Lower lobe of right lung (tissue), 2 donors: ENCODE measurements around the gene WDFY4. TPM values are rescaled to one million over a fixed set of nuclear protein-coding genes. Genes with fewer than 3 reads are reported as not detected.

Experiments used
- ATAC-seq, 2 donors: fragments of 200-7000 bp; cut with Tn5 transposase; one replicate each; pipeline ENCODE4 v1.9.1; 2020 to 2022; ENCODE audit warnings: mild to moderate bottlenecking in 2 of 2, moderate library complexity in 2 of 2
- DNase-seq: peaks from one replicate; pipeline ENCODE4 v3.0.0-alpha.2; 2020
- H3K27ac ChIP-seq: fragments of 200-600 bp; one replicate; pipeline ENCODE4 v1.8.0; 2022
- H3K27me3 ChIP-seq: fragments of 200-600 bp; one replicate; pipeline ENCODE4 v1.8.0; 2022; ENCODE audit warnings: low read depth
- H3K36me3 ChIP-seq: fragments of 200-600 bp; one replicate; pipeline ENCODE4 v1.8.0; 2022; ENCODE audit warnings: mild to moderate bottlenecking
- H3K4me1 ChIP-seq: fragments of 200-600 bp; one replicate; pipeline ENCODE4 v1.8.0; 2022
- H3K4me3 ChIP-seq: fragments of 200-600 bp; one replicate; pipeline ENCODE4 v1.8.0; 2022; ENCODE audit warnings: mild to moderate bottlenecking
- H3K9me3 ChIP-seq: fragments of 200-600 bp; one replicate; pipeline ENCODE4 v1.8.0; 2022
- intact Hi-C: fragments of 100-400 bp; cut with DNase I; formaldehyde crosslinking; loops from one replicate; pipeline ENCODE4 v1.11.0; 2022
- total RNA-seq: library from RNA; stranded (reverse); fragmentation: NEBNext Ultra II Directional; extraction: Animal tissue kit (Norgen Biotek cat#: 25700); gene quantifications from one replicate; pipeline ENCODE4 v1.2.1, GENCODE V29; 2021
- TF ChIP-seq, protein P1 (sequence below): fragments of 200-600 bp; IDR thresholded peaks from one replicate; pipeline ENCODE4 v1.8.0; 2022; ENCODE audit warnings: antibody characterized with exemption, mild to moderate bottlenecking
- donor health status: DM: no; HTN: yes; CAD: no; lungs with severe emphysema.

Gene WDFY4
- total RNA-seq, 1 donor from 2014 or later, result 44.4 TPM

GRCh38 chr10:48667960-48668590 is 16.6 kb upstream of the WDFY4 start:
- ATAC-seq, result peak in 1 of 2 donors; percentile 13

DNA sequence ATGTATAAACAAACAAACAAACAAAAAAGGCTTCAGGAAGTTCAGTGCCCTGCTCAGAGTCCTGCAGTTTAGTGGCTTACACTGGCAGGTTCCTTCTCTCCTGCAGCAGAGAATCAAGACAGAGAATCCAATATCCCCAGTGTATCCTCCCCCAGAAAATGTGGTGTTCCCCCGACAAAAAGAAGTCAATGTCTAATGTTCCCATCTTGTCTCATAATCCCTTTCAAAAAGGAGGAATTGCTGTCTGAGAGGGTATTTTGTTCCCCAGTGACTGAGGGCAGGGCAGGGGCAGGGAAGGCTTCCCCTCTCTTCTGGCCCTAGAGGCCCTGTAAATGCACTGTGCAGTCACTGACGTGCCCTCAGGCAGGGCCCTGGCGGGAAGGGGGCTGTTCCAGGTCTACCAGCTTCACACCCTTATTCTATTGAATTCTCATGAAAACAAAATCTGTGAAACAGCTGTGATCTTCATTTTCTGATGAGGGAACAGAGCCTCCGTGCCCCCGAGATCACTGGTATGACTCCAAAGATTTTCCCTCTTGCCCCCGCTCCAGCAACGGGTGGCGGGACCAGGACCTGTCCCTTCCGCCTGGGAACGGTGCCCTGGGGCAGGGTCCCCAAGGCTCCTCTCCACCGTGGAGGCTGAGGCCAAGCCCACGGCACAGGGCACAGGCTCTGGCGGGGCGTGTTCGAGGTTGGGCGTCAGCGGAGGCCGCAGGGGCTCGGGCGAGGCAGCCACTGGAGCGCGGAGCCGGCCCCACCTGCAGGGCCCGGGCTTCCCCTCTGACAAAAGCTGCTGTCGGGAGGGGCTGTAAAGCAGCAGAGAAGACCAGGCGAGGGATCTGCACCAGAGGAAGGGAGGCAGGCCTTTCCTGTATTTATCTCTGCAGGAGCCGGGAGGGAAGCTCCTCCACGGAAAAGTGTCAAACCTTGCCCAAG is 13.4 kb upstream of the WDFY4 start:
- H3K4me1 ChIP-seq, result no peaks in the 10 kb centered on the region
- no peaks in the 10 kb centered on the region for H3K9me3 ChIP-seq
- intact Hi-C loops, result no loop called here
- no peak overlapping the region for H3K27ac ChIP-seq
- no peaks in the 10 kb centered on the region for H3K36me3 ChIP-seq
- H3K27me3 ChIP-seq, result no peaks in the 10 kb centered on the region
- TF ChIP-seq, protein P1, sequence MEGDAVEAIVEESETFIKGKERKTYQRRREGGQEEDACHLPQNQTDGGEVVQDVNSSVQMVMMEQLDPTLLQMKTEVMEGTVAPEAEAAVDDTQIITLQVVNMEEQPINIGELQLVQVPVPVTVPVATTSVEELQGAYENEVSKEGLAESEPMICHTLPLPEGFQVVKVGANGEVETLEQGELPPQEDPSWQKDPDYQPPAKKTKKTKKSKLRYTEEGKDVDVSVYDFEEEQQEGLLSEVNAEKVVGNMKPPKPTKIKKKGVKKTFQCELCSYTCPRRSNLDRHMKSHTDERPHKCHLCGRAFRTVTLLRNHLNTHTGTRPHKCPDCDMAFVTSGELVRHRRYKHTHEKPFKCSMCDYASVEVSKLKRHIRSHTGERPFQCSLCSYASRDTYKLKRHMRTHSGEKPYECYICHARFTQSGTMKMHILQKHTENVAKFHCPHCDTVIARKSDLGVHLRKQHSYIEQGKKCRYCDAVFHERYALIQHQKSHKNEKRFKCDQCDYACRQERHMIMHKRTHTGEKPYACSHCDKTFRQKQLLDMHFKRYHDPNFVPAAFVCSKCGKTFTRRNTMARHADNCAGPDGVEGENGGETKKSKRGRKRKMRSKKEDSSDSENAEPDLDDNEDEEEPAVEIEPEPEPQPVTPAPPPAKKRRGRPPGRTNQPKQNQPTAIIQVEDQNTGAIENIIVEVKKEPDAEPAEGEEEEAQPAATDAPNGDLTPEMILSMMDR, result no peak
- DNase-seq, result no peak
- no peak overlapping the region for H3K4me3 ChIP-seq
- ATAC-seq, result peak in 1 of 2 donors; percentile 66

More at GRCh38 chr10:48667960-48668590, 16.6 kb upstream of the WDFY4 start:
- Histone ChIP-seq H3K36me3 (no peaks in the 10 kb centered on the region), H3K27me3 (no peaks in the 10 kb centered on the region), H3K4me3 (no peak overlapping the region), H3K4me1 (no peaks in the 10 kb centered on the region), H3K9me3 (no peaks in the 10 kb centered on the region), H3K27ac (no peak overlapping the region)
- no peak for DNase-seq
- intact Hi-C loops, result no loop called here
- TF ChIP-seq, protein P1, result no peak

DNA sequence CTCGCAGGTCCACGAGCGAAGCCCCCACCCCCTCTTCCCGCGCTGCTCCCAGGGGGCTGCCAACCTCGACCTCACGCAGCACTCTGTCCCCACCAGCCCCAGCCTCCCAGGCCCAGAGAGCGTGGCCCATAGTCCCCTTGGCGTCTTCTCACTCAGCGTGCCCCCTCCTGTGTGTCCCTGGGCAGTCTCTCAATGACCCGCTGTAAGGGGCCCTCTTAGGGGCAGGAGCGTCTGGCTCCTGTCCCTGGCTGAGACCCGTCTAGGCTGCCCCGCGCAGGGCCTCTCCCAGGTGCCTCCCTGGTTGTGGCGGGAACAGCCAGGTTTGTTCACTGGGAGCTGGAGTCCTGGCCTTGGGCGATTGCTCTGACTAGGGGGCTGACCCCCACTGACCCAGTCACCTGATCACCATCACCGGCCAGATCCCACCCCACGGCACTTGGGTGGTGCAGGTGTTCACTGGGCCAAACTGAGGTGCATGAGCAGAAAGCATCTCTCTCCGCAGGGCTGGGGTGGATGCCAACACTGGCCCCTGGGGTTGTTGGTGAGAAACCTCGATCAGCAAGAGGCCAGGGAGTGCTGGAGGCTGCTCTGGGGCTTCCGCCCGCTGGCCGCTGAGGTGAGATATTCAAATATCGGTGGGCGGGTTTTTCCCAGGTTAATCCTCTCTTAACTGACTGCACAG is 12.6 kb upstream of the WDFY4 start:
- no peaks in the 10 kb centered on the region for H3K9me3 ChIP-seq
- no peaks in the 10 kb centered on the region for H3K4me1 ChIP-seq
- no peak overlapping the region for H3K27ac ChIP-seq
- H3K36me3 ChIP-seq, result no peaks in the 10 kb centered on the region
- H3K27me3 ChIP-seq, result no peaks in the 10 kb centered on the region
- DNase-seq (no peak), ATAC-seq (peak in 1 of 2 donors; percentile 52)
- no peak overlapping the region for H3K4me3 ChIP-seq
- TF ChIP-seq, protein P1, result no peak
- intact Hi-C loops, result no loop called here

DNA sequence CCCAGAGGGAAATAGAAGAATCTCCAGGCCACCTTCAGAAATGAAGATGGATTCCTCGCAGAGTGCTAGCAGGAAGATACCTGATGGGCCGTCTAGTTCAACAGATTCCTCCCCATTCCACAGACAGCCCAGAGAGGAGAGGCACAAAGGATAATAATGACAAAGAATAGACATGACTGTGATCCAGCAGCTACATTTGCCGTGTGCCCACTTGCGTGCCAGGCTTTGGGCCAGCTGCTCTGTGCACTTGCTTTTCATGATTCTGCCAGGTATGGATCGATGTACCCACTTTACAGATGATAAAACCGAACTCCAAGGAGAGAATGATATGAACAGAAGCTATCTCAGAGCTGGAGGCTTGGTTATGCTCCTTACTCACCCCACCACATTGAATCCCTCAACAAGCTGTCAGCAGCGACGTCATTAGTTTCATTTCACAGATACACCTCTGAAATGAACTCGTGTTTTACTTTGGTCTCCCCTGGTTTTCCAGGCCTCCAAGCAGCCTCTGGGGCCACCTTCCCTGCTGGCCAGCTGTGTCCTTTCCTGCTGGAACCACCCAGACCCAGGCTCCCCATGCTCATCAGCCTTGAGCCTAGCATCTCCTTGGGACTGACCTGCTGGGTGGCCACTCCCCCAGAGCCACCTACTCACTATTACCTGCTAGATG is 11.9 kb upstream of the WDFY4 start:
- Histone ChIP-seq H3K27ac (no peak overlapping the region), H3K4me1 (no peaks in the 10 kb centered on the region), H3K36me3 (no peaks in the 10 kb centered on the region), H3K4me3 (no peak overlapping the region), H3K9me3 (peaks cover 3% of the 10 kb centered on the region), H3K27me3 (no peaks in the 10 kb centered on the region)
- TF ChIP-seq, protein P1, result no peak
- ATAC-seq (no peak), DNase-seq (no peak)
- intact Hi-C loops, result no loop called here

- no peak for DNase-seq
- Histone ChIP-seq H3K4me1 (no peaks in the 10 kb centered on the region), H3K27me3 (no peaks in the 10 kb centered on the region), H3K27ac (no peak overlapping the region), H3K36me3 (no peaks in the 10 kb centered on the region), H3K9me3 (peaks cover 10% of the 10 kb centered on the region), H3K4me3 (no peak overlapping the region)
- intact Hi-C loops, result no loop called here
- TF ChIP-seq, protein P1, result no peak
- ATAC-seq, result no peak
Measured at GRCh38 chr10:48677625-48678024, 7.0 kb upstream of the WDFY4 start.
